ACC112 (cell line): Measurements from ENCODE around the gene MTCL1.

Experiments
- H2AFZ ChIP-seq: fragments of 200-600 bp; sonication (generic); one replicate; pipeline ENCODE4 v1.6.0; 2017; ENCODE audit warnings: antibody characterized with exemption, low read length; ENCODE audit not compliant: unreplicated experiment
- H3K27ac ChIP-seq: fragments of 200-600 bp; sonication (generic); 2 replicates; pipeline ENCODE4 v1.5.1; 2014; ENCODE audit warnings: low read depth, mild to moderate bottlenecking, antibody characterized with exemption, low read length, moderate library complexity
- H3K27me3 ChIP-seq: fragments of 200-600 bp; sonication (generic); 2 replicates; pipeline ENCODE4 v1.6.1; 2014; ENCODE audit warnings: mild to moderate bottlenecking, antibody characterized with exemption, low read length, moderate library complexity, mixed read lengths; ENCODE audit not compliant: insufficient read depth
- H3K36me3 ChIP-seq: fragments of 200-600 bp; sonication (generic); 2 replicates; pipeline ENCODE4 v1.6.1; 2016; ENCODE audit warnings: mild to moderate bottlenecking, antibody characterized with exemption, low read length, moderate library complexity, mixed read lengths; ENCODE audit not compliant: insufficient read depth
- H3K4me1 ChIP-seq: fragments of 200-600 bp; sonication (generic); one replicate; pipeline ENCODE4 v1.6.1; 2016; ENCODE audit warnings: low read length, mixed read lengths; ENCODE audit not compliant: insufficient read depth, unreplicated experiment, control insufficient read depth
- H3K4me3 ChIP-seq: fragments of 200-600 bp; sonication (generic); 2 replicates; pipeline ENCODE4 v1.5.1; 2014; ENCODE audit warnings: mild to moderate bottlenecking, low read depth, low read length
- H3K79me2 ChIP-seq: fragments of 200-600 bp; sonication (generic); one replicate; pipeline ENCODE4 v1.6.0; 2016; ENCODE audit warnings: low read length; ENCODE audit not compliant: control insufficient read depth, unreplicated experiment, insufficient read depth

Gene MTCL1

DNA sequence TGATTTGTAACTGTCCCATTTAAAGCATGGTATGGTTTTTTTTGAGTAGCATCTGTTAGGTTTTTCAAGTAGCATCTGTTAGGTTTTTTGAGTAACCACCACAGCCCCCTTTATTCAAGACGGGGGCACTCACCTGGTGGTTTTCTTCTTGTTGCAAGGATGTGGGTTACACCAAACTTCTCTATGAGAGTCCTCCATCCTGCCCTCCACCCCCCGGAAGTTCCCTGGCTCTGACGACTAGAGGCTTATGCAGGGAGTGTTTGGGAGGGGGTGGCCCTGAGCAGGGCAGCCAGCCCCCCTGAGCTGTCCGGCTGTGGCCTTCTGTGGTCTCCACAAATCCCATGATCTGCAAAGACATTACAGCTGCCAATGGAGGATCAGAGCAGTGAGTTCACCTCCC is 39.3 kb downstream of the MTCL1 start:
- Histone ChIP-seq H2AFZ (no peak overlapping the region), H3K79me2 (no peaks in the 10 kb centered on the region), H3K27ac (no peak overlapping the region), H3K4me3 (no peak overlapping the region), H3K4me1 (peaks cover 31% of the 10 kb centered on the region), H3K27me3 (no peaks in the 10 kb centered on the region), H3K36me3 (0 out of 2 replicates have a peak, but pooled peaks cover 10% of the 10 kb centered on the region)

DNA sequence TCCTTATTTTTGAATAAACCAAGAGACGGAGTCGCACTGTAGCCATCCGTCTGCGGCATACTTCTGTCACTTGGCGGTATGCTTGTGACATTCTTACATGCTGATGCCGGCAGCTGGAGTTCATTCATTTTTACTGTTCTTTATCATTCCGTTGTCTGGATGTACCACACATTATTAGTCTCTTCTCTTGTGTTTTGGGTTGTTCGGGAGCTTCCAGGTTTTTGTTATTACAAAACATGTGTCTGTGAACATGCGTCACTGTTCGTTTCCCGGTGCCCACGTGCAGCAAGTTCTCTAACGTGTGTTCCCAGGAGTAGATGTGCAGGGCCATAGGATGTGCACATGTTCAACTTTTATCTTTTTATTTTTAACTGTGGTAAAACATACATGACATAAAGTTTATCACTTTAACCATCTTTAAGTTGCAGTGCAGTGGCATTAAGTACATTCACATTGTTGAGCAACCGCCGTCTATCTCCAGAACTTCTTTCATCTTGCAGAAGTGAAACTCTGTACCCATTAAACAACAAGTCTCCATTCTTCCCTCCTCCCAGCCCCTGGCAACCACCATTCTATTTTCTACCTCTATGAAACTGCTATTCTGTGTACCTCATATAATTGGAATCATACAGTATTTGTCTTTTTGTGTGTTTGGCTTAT is 40.1 kb downstream of the MTCL1 start:
- Histone ChIP-seq H3K4me1 (peaks cover 34% of the 10 kb centered on the region), H3K79me2 (no peaks in the 10 kb centered on the region), H3K27ac (no peak overlapping the region), H3K4me3 (no peak overlapping the region), H3K27me3 (no peaks in the 10 kb centered on the region), H2AFZ (no peak overlapping the region), H3K36me3 (0 out of 2 replicates have a peak, but pooled peaks cover 6% of the 10 kb centered on the region)

DNA sequence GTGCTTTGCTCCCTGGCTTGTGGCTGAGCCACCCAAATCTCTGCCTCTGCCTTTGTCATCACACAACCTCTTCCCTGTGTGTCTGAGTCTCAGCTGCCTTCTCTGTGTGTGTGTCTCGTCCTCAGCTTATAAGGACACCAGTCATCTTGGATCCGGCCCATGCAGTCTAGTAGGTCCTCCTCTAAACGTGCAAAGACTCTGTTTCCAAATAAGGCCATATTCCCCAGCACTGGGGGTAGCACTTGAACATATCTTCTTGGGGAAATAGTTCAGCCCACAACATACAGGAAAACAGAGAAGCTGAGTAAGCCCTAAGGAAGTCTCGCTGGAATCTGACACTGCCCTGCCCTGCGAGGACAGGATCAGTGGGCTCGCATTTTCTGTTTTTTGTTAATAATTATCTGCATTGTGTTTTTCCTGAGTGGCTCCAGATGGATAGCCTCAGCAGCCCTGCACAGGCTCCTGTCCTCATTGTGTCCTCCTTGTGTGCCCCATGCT is 42.1 kb downstream of the MTCL1 start:
- Histone ChIP-seq H2AFZ (peak overlapping the region; percentile 69), H3K79me2 (no peaks in the 10 kb centered on the region), H3K27me3 (no peaks in the 10 kb centered on the region), H3K4me3 (peak overlapping the region; percentile 16; the same call in 1 of the 2 replicates), H3K27ac (peak overlapping the region; percentile 60), H3K36me3 (0 out of 2 replicates have a peak, but pooled peaks cover 6% of the 10 kb centered on the region), H3K4me1 (peaks cover 49% of the 10 kb centered on the region)

DNA sequence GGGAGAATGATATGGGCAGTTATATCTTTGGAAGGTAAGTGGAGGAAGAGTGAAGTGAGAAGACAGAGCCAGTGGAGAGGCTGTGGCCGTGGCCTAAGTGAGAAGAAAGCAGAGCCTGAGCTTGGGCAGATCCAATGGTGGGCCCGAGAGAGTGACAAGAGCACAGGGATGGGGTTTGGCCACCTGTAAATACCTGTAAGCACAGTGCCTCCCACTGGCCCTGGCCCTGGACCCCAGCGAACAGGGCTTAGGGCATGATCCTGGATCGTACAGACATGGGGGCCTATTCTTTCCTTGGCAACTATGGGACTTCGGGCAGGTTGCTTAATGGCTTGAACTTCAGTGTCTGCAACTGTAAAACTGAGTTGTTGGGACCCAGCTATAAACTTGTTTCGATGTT is 44.1 kb downstream of the MTCL1 start:
- 0 out of 2 replicates have a peak, but pooled peaks cover 6% of the 10 kb centered on the region for H3K36me3 ChIP-seq
- peaks cover 40% of the 10 kb centered on the region for H3K4me1 ChIP-seq
- no peaks in the 10 kb centered on the region for H3K79me2 ChIP-seq
- no peak overlapping the region for H3K27ac ChIP-seq
- no peak overlapping the region for H2AFZ ChIP-seq
- no peak overlapping the region for H3K4me3 ChIP-seq
- H3K27me3 ChIP-seq, result no peaks in the 10 kb centered on the region

DNA sequence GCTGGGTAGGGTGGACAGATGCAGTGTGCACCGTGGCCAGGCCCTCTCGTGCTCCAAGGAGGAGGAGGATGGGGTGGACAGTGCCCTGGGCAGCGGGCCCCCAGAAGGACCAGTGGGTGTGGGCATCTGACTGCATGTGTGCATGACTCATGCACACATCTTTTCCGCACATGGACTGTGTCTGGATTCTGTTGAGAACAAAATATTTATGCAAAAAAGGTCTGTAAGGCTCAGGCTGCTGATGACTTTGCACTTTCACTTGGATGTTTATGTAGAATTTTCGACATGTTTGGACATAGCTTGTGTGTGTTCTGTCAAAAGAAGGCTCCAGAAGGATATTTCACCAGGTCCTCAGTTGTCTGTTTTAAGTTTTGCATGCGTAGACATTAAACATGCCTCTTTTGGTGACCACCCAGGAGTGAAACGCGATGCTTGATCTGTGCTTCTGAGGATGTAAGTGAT is 45.6 kb downstream of the MTCL1 start:
- H3K27me3 ChIP-seq, result no peaks in the 10 kb centered on the region
- peak overlapping the region; percentile 75 for H3K27ac ChIP-seq
- peaks cover 41% of the 10 kb centered on the region for H3K4me1 ChIP-seq
- H2AFZ ChIP-seq, result no peak overlapping the region
- H3K79me2 ChIP-seq, result no peaks in the 10 kb centered on the region
- no peaks in the 10 kb centered on the region for H3K36me3 ChIP-seq
- peak overlapping the region; percentile 41; the same call in 1 of the 2 replicates for H3K4me3 ChIP-seq

DNA sequence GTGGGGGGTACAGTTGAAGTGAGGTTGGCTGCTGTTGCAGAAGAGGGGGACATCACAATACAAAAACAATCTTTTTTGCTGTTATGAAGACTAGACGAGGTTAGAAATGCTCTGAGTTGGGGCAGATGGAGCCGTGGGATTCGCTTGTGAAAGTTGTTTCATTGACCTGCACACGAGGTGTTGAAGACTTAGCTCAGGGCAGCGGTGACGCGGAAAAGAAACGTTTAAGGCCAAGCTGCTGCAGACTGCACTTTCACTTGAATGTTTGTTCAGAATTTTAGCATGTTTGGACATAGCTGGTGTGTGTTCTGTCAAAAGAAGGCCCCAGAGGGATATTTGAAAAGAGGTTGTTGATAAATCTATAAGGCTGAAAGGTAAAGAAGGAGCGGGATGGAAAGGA is 46.3 kb downstream of the MTCL1 start:
- H3K4me1 ChIP-seq, result peaks cover 36% of the 10 kb centered on the region
- H2AFZ ChIP-seq, result no peak overlapping the region
- H3K27ac ChIP-seq, result peak overlapping the region; percentile 75
- no peak overlapping the region for H3K4me3 ChIP-seq
- H3K27me3 ChIP-seq, result no peaks in the 10 kb centered on the region
- no peaks in the 10 kb centered on the region for H3K79me2 ChIP-seq
- H3K36me3 ChIP-seq, result no peaks in the 10 kb centered on the region

DNA sequence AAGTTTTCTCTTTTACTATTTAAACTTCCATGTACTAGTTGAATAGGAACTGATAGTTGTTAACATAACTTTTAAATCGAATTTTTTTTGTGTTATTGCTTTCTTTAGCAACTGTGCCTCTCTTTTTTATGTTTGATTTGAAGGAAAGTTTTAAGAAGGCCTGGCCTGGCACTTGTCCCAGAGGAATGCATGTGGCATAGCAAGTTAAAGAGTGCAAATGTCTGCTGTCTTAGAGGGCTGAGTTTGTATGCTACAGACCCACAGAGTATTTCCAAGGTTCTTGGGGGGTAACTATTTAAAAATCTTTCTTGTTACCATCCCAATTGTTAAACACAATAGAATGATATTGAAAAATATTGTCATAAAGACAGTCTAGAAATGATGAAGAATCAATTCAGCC is 47.0 kb downstream of the MTCL1 start:
- H3K27me3 ChIP-seq, result no peaks in the 10 kb centered on the region
- H3K36me3 ChIP-seq, result no peaks in the 10 kb centered on the region
- H3K4me3 ChIP-seq, result no peak overlapping the region
- H3K79me2 ChIP-seq, result peaks cover 2% of the 10 kb centered on the region
- H2AFZ ChIP-seq, result no peak overlapping the region
- H3K27ac ChIP-seq, result no peak overlapping the region
- peaks cover 29% of the 10 kb centered on the region for H3K4me1 ChIP-seq

DNA sequence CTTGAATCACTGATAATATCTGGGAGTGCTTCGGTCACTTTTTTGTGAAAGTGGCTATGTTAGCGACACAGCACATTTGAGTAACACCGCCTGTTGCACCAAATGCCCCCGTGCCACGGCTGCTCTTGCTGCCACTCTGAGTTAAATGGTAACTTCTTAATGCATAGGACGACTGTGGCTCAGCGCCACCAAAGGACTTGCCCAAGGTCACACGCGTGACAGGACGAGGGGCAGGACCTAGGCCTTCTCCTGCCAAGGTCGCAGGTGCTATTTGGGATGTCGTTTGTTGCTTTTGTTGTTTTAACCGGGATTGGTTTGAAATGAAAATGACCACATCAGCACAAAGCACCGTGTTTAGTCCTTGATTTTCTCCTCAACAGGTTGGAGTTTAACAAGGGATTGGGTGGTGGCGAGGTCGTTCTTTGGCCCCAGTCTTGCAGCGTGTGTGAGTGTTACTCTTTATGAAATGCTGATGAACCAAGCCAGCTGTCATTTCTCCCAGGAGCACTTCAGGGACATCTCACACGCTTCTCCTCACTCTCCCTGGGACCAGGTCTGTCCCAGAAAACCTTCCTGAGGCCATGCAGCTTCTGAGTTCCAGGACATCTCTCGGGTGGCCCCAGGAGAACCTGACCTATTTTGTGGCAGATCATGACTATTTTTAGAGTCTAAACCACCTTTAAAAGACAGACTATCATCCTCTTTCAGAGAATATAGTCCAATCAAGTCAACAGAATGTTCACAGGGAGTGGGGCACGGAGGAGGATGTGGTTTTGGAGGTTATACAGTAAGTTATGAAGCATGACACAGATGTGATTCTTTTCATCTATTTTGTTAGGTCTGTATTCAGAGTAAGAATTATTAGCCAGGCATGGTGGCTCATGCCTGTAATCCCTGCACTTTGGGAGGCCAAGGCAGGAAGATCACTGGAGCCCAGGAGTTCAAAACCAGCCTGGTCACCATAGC is 49.9 kb downstream of the MTCL1 start:
- Histone ChIP-seq H3K79me2 (peaks cover 2% of the 10 kb centered on the region), H2AFZ (no peak overlapping the region), H3K4me3 (no peak overlapping the region), H3K4me1 (peaks cover 21% of the 10 kb centered on the region), H3K27ac (no peak overlapping the region), H3K36me3 (peaks cover 4% of the 10 kb centered on the region; the same call in 1 of the 2 replicates), H3K27me3 (no peaks in the 10 kb centered on the region)

DNA sequence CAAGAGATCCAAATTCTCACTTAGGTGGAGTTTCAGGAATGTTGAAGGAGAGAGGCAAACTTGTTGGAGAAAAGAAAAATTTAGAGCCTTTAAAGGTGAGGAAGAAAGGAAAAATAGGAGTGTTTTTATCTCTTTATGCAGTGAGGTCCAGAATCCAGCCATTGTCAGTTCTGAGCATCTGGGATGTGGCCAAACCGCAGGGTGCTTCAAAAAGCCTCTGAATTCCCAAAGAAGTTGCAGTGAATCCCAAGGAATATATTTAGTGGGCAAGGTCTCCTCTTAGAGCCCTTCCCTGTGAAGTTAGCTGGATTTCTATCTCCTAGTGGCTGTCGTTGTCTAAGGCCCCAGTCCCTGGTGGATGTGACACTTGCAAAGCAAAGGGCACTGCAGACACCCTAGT is 51.2 kb downstream of the MTCL1 start:
- H3K36me3 ChIP-seq, result peaks cover 11% of the 10 kb centered on the region; the same call in 1 of the 2 replicates
- no peak overlapping the region for H3K27ac ChIP-seq
- H3K4me3 ChIP-seq, result no peak overlapping the region
- no peak overlapping the region for H2AFZ ChIP-seq
- peaks cover 2% of the 10 kb centered on the region for H3K79me2 ChIP-seq
- no peaks in the 10 kb centered on the region for H3K27me3 ChIP-seq
- H3K4me1 ChIP-seq, result peaks cover 9% of the 10 kb centered on the region

DNA sequence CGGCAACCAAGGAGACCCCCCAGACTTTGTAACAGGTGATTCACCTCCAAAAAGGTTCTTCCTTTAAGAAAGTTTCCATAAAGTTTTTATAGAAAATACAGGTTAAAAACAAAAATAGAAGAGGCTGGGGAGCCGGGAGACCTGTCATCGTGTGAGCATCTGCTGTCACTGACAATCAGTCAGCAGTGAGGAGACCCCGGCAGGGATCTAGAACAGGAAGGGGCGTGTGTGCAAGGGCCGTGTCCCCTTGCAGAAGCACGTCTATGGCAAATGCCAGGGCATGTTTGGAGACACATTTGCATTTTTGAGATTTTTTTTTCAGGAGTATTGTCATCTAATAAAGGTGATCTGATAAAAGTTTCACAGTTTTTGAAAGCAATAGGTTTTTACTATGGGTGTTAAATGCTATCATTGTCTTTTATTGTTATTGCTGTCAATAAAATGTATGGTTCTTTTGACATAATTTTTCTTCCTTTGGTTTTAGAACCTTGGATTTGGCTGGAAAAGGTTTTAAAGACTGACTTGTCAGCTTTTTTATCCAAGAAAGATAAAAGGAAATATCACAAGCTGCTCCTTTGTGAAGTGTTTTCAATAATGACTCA is 52.1 kb downstream of the MTCL1 start:
- H3K4me1 ChIP-seq, result peaks cover 4% of the 10 kb centered on the region
- no peak overlapping the region for H2AFZ ChIP-seq
- H3K79me2 ChIP-seq, result peaks cover 2% of the 10 kb centered on the region
- H3K27ac ChIP-seq, result no peak overlapping the region
- H3K27me3 ChIP-seq, result no peaks in the 10 kb centered on the region
- H3K4me3 ChIP-seq, result no peak overlapping the region
- H3K36me3 ChIP-seq, result peaks cover 19% of the 10 kb centered on the region
